B cell (primary cell): Measurements from ENCODE around the gene CSMD2. TPM values are rescaled to one million over a fixed set of nuclear protein-coding genes. Genes with fewer than 3 reads are reported as not detected.

Source experiments
- ATAC-seq: fragments of 200-7000 bp; cut with Tn5 transposase; one replicate; pipeline ENCODE4 v1.10.0; 2021; ENCODE audit warnings: low read depth, mild to moderate bottlenecking, moderate number of reproducible peaks, moderate library complexity
- CTCF ChIA-PET: fragments of 350-600 bp; sonication (Branson Sonifier 250); formaldehyde crosslinking; loops from one replicate; lab custom pipeline; 2021; ENCODE audit warnings: antibody characterized with exemption, inconsistent platforms; lab: Charles Lee
- POLR2A ChIA-PET: fragments of 350-600 bp; sonication (Branson Sonifier 250); formaldehyde crosslinking; loops from one replicate; lab custom pipeline; 2021; ENCODE audit warnings: antibody characterized with exemption; lab: Charles Lee
- DNase-seq: peaks from one replicate; pipeline ENCODE4 v3.0.0; 2013
- H2AFZ ChIP-seq: 2 replicates; pipeline ENCODE4 v1.6.1; 2012; ENCODE audit warnings: mild to moderate bottlenecking, low read depth, low read length; ENCODE audit not compliant: insufficient read depth, poor library complexity, severe bottlenecking
- H3K27ac ChIP-seq, 2 donors: 1 replicate in 1 of 2; 2 replicates in 1 of 2; pipeline ENCODE4 v1.5.1; 2012 to 2013; ENCODE audit warnings: low read length in 2 of 2, mild to moderate bottlenecking in 2 of 2, moderate library complexity in 1 of 2
- H3K27me3 ChIP-seq, 4 experiments: fragments of 200-600 bp in 1 of 4; sonication (generic) in 1 of 4; replicated peaks in 1 of 4; 1 replicate in 2 of 4; 2 replicates in 2 of 4; pipeline versions ENCODE4 v1.6.1 to v1.7.0; 2013 to 2016; ENCODE audit warnings: low read length in 3 of 4, mild to moderate bottlenecking in 2 of 4, mixed read lengths in 1 of 4, moderate library complexity in 1 of 4; ENCODE audit not compliant: insufficient read depth in 4 of 4, control insufficient read depth in 3 of 4; ENCODE audit errors: control extremely low read depth in 1 of 4
- H3K36me3 ChIP-seq, 2 experiments: replicated peaks in 1 of 2; 1 replicate in 1 of 2; 2 replicates in 1 of 2; pipeline versions ENCODE4 v1.6.1 to v1.7.1; 2013; ENCODE audit warnings: low read length in 1 of 2; ENCODE audit not compliant: insufficient read depth in 2 of 2, control insufficient read depth in 1 of 2; ENCODE audit errors: control extremely low read depth in 1 of 2, extremely low read depth in 1 of 2
- H3K4me1 ChIP-seq, 2 donors: fragments of 200-600 bp in 1 of 2; sonication (generic) in 1 of 2; 1 replicate in 1 of 2; 2 replicates in 1 of 2; pipeline versions ENCODE4 v1.5.1 to v1.6.1; 2013 to 2017; ENCODE audit warnings: low read length in 2 of 2; ENCODE audit not compliant: control insufficient read depth in 2 of 2, insufficient read depth in 2 of 2
- H3K4me2 ChIP-seq: replicated peaks from 2 replicates; pipeline ENCODE3; 2012; ENCODE audit warnings: mild to moderate bottlenecking, low read depth, low read length; ENCODE audit not compliant: poor library complexity, severe bottlenecking
- H3K4me3 ChIP-seq, 5 experiments: fragments of 200-600 bp in 1 of 5; sonication (generic) in 1 of 5; 1 replicate in 3 of 5; 2 replicates in 2 of 5; pipeline versions ENCODE4 v1.5.1 to v1.7.0; 2011 to 2016; ENCODE audit warnings: low read length in 4 of 5, mild to moderate bottlenecking in 4 of 5, low read depth in 2 of 5, control low read depth in 1 of 5, moderate library complexity in 1 of 5; ENCODE audit not compliant: insufficient read depth in 1 of 5; ENCODE audit errors: control extremely low read depth in 1 of 5, extremely low read depth in 1 of 5
- H3K79me2 ChIP-seq: fragments of 200-600 bp; sonication (generic); one replicate; pipeline ENCODE4 v1.6.0; 2016; ENCODE audit warnings: low read length; ENCODE audit not compliant: control insufficient read depth, insufficient read depth
- H3K9ac ChIP-seq: fragments of 200-600 bp; sonication (generic); 2 replicates; pipeline ENCODE4 v1.6.1; 2017; ENCODE audit warnings: mild to moderate bottlenecking, low read length, moderate library complexity
- H3K9me3 ChIP-seq, 3 donors: one replicate each; pipeline versions ENCODE4 v1.6.1 to v1.7.1; 2013; ENCODE audit warnings: low read length in 2 of 3; ENCODE audit not compliant: control insufficient read depth in 2 of 3, insufficient read depth in 1 of 3; ENCODE audit errors: control extremely low read depth in 1 of 3
- H4K20me1 ChIP-seq: 2 replicates; pipeline ENCODE4 v1.6.0; 2012; ENCODE audit warnings: mild to moderate bottlenecking, low read length; ENCODE audit not compliant: insufficient read depth, control insufficient read depth, poor library complexity, severe bottlenecking
- H3K27ac Mint-ChIP-seq: one replicate; pipeline ENCODE4 v1.8.0; 2021; ENCODE audit warnings: mixed read lengths
- H3K27me3 Mint-ChIP-seq: one replicate; pipeline ENCODE4 v1.8.0; 2021; ENCODE audit warnings: mixed read lengths
- H3K4me1 Mint-ChIP-seq: one replicate; pipeline ENCODE4 v1.8.0; 2021; ENCODE audit warnings: mixed read lengths
- H3K4me3 Mint-ChIP-seq: one replicate; pipeline ENCODE4 v1.8.0; 2021; ENCODE audit warnings: mixed read lengths
- H3K9me3 Mint-ChIP-seq: one replicate; pipeline ENCODE4 v1.8.0; 2022; ENCODE audit warnings: mixed read lengths; ENCODE audit not compliant: insufficient read depth
- EZH2 ChIP-seq: IDR thresholded peaks from 2 replicates; pipeline ENCODE4 v1.6.1; 2012; ENCODE audit warnings: borderline replicate concordance, low read depth, mild to moderate bottlenecking, moderate library complexity, low read length; ENCODE audit not compliant: insufficient read depth, poor library complexity, severe bottlenecking
- WGBS: methylation state at CpG from one replicate; pipeline ENCODE4 v1.1.5; 2013; ENCODE audit warnings: missing lambda C conversion rate; ENCODE audit not compliant: insufficient coverage; 5-methylcytosine and 5-hydroxymethylcytosine counted together
- intact Hi-C: fragments of 100-400 bp; cut with micrococcal nuclease; formaldehyde crosslinking; loops from one replicate; pipeline ENCODE4 v1.10.0; 2022
- polyA plus RNA-seq: library from polyadenylated mRNA; depleted of rRNA; stranded (reverse); fragments of >200 nt; gene quantifications from 2 replicates; pipeline ENCODE4 v1.2.3, GENCODE V29; 2012
- total RNA-seq, 2 donors: library from RNA; stranded (reverse); fragments of 120-200 nt in 1 of 2; gene quantifications; 1 replicate in 1 of 2; 2 replicates in 1 of 2; pipeline versions ENCODE4 v1.2.3 to v1.2.4, GENCODE V29; 2013 to 2022
- TF ChIP-seq, protein P1 (sequence below): fragments of 200-600 bp; IDR thresholded peaks from one replicate; pipeline ENCODE4 v1.8.0; 2022; ENCODE audit warnings: antibody characterized with exemption, mild to moderate bottlenecking

CSMD2 gene
- total and polyA plus RNA-seq, 2 donors (not counting 1 experiment from before 2014, with no cell fraction given), result not detected

DNA sequence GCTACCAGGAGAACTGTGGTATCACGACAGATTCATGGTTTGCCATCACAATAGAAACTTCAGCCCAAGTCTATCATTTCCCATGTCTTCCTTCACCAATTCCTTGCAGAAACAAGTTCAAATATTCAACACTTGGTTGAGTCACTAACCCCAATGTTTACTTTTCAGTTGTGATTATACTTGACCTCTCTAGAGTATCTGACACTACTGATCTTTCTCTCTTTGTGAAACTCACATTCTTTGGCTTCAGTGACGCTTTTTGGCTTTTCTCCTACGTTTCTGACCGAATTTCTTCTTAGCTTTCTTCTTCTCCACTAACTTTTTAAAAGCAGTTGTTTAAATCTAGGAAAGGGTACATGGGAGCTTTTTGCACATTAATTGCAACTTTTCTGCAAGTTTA lies 350.0 kb downstream of the CSMD2 start:
- POLR2A ChIA-PET, result no interaction called here
- Histone ChIP-seq H3K27me3 (peaks cover 0 to 3% (median 0%) of the 10 kb centered on the region in 4 experiments), H3K9ac (no peak overlapping the region), H3K4me2 (no peak overlapping the region), H4K20me1 (no peaks in the 10 kb centered on the region), H3K36me3 (no peaks in the 10 kb centered on the region), H2AFZ (no peak overlapping the region), H3K27ac (no peak overlapping the region), H3K4me1 (no peaks in the 10 kb centered on the region), H3K4me3 (no peak overlapping the region), H3K79me2 (no peaks in the 10 kb centered on the region), H3K9me3 (peaks cover 0 to 5% (median 0%) of the 10 kb centered on the region in 3 donors)
- no peak overlapping the region for H3K4me3 Mint-ChIP-seq
- intact Hi-C loops, result no loop called here
- 83% methylated on average over 1 of the region's 4 CpGs for WGBS
- TF ChIP-seq, protein P1, sequence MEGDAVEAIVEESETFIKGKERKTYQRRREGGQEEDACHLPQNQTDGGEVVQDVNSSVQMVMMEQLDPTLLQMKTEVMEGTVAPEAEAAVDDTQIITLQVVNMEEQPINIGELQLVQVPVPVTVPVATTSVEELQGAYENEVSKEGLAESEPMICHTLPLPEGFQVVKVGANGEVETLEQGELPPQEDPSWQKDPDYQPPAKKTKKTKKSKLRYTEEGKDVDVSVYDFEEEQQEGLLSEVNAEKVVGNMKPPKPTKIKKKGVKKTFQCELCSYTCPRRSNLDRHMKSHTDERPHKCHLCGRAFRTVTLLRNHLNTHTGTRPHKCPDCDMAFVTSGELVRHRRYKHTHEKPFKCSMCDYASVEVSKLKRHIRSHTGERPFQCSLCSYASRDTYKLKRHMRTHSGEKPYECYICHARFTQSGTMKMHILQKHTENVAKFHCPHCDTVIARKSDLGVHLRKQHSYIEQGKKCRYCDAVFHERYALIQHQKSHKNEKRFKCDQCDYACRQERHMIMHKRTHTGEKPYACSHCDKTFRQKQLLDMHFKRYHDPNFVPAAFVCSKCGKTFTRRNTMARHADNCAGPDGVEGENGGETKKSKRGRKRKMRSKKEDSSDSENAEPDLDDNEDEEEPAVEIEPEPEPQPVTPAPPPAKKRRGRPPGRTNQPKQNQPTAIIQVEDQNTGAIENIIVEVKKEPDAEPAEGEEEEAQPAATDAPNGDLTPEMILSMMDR, result no peak
- no peak for TF ChIP-seq EZH2
- H3K9me3 Mint-ChIP-seq, result no peaks in the 10 kb centered on the region
- CTCF ChIA-PET, result no interaction called here
- ATAC-seq (no peak), DNase-seq (no peak)
- peaks cover 20% of the 10 kb centered on the region for H3K27me3 Mint-ChIP-seq
- H3K27ac Mint-ChIP-seq, result no peak overlapping the region
- no peaks in the 10 kb centered on the region for H3K4me1 Mint-ChIP-seq

DNA sequence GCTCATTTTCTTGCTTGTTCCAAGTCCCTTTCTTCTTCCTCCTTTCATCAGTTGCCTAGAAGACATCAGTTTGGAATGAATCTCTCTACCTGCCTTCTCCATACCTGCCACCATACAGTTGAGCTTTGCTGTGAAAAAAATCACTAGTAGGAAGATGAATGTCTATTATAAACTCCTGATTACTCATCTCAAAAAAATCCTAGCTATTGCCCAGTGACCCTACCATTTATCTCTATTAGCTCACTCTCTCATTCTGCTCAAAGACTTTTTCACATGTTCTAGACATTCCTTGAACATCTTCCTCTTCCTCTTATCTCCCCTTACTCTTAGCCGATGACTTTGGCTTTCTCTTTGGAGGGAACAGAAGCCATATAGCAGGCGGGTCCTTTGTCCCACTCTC lies 350.9 kb downstream of the CSMD2 start:
- Histone ChIP-seq H3K79me2 (no peaks in the 10 kb centered on the region), H4K20me1 (no peaks in the 10 kb centered on the region), H3K4me2 (no peak overlapping the region), H3K9me3 (peaks cover 0 to 5% (median 0%) of the 10 kb centered on the region in 3 donors), H3K36me3 (no peaks in the 10 kb centered on the region), H3K9ac (no peak overlapping the region), H2AFZ (no peak overlapping the region), H3K4me1 (no peaks in the 10 kb centered on the region), H3K27me3 (peaks cover 0 to 3% (median 0%) of the 10 kb centered on the region in 4 experiments), H3K27ac (no peak overlapping the region), H3K4me3 (no peak overlapping the region)
- intact Hi-C loops, result no loop called here
- no peak overlapping the region for H3K27ac Mint-ChIP-seq
- WGBS, result no CpG with 5 or more reads among the region's 2 CpGs
- DNase-seq (no peak), ATAC-seq (no peak)
- peaks cover 20% of the 10 kb centered on the region for H3K27me3 Mint-ChIP-seq
- ChIA-PET POLR2A (no interaction called here), CTCF (no interaction called here)
- H3K4me1 Mint-ChIP-seq, result no peaks in the 10 kb centered on the region
- no peak overlapping the region for H3K4me3 Mint-ChIP-seq
- TF ChIP-seq, protein P1, result no peak
- peaks cover 2% of the 10 kb centered on the region for H3K9me3 Mint-ChIP-seq
